Keratinocyte (primary cell): ENCODE measurements around the gene ACSL3.

Source experiments
- CTCF ChIP-seq, 3 experiments: IDR thresholded peaks in 1 of 3; conservative IDR thresholded peaks in 1 of 3; optimal IDR thresholded peaks in 1 of 3; 2 replicates in 2 of 3; 3 replicates in 1 of 3; pipeline versions ENCODE3 to v1.5.1; 2011; ENCODE audit warnings: low read length in 3 of 3, mild to moderate bottlenecking in 3 of 3, moderate library complexity in 2 of 3, control low read depth in 1 of 3, inconsistent platforms in 1 of 3; ENCODE audit not compliant: insufficient read depth in 2 of 3; ENCODE audit errors: extremely low read depth in 1 of 3
- EZH2 ChIP-seq: IDR thresholded peaks from one replicate; pipeline ENCODE4 v1.6.1; 2012; ENCODE audit warnings: inconsistent platforms, mild to moderate bottlenecking, low read length, moderate library complexity

- TF ChIP-seq CTCF (optimal IDR thresholded peaks at IDR 0.05 in 1 of 3, IDR thresholded peaks at IDR 0.05 in 1 of 3, conservative IDR thresholded peaks at IDR 0.05 in 1 of 3; ENCODE audit: extremely low read depth in 1 of 3, insufficient read depth in 2 of 3, low read length in 3 of 3) (no peak), EZH2 (no peak)
These were observed 43.9 kb downstream of the ACSL3 start for GRCh38 chr2:222904557-222905258.
